ENCODE measurements around the gene BAIAP2.
A peak's percentile ranks its signal among the peaks of the same experiment; 100 is the strongest.

Gene BAIAP2

DNA sequence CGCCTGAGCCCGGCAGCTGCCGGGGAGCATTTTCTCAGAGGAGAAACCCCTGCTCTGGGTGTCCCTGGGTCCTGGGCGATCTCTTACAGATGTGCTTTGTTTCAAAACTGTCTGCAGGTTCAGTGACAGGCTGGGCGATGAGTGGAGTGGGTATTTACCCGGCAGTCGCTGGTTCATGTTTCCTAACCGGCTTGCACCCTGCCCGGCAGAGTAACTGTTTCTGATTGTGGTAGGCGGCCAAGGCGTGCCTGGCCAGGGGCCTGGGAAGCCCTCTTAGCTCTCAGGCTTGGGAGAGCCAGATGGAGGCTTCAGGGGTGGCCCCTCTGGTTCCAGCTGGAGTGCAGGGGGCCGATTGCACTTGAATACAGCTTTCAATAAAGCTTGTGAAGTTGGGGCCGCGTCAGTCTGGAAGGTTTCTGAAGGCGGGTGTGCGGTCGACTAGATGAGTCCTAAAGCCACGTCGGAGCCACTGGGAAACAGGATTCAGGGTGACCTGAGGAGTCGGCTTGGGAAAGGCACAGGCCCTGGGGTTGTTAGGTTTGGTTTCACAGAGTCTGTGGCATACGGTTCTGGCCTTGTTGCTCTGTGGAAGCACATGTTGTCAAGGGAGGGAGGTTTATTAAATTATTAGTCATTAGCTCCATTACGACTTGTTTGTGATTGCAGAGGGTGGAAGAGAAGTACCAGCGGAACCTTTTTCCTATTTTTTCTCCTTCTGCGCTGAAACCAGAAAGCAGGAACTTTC, 1.4 kb downstream of the BAIAP2 start:
- DNase-seq = peak in 1 of 56 donors; percentile 38

DNA sequence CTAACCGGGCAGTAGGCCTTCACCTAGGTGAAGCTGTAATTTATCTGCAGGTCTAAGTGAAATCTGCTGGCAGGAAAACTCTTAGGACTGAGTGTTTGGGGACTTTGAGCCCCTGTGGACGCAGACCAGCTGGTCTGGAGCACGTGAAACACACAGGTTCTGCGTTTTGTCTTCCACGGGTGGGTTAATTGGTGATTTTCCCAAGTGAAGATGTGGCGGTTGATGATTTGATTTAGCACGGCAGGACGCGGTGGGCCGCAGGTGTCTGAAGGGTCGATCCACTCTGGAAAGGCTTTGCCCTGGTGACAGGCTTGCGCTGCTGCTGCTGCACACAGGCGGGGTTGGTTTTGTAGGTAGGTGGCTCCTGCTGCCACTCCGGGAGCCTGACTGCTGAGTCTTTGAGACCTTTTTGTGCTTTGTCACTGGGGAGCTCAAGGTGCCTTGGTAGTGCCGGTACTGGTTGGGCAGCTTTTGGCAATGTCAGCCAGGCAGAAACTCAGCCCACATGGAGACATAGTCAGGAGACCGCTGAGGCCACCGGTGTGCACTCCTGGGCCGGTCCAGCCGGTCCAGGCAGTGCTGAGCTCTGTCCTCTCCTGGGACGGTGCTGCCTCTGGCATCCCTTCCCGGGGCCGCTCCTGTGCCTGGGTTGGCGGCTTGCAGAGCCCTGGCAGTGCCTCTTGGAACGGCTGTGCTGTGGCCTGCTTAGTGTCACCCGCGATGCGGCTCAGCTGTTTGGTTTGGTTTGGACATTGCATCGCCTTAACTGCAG, 2.3 kb downstream of the BAIAP2 start:
- DNase-seq = peak in 2 of 56 donors; percentile 42 to 63

DNA sequence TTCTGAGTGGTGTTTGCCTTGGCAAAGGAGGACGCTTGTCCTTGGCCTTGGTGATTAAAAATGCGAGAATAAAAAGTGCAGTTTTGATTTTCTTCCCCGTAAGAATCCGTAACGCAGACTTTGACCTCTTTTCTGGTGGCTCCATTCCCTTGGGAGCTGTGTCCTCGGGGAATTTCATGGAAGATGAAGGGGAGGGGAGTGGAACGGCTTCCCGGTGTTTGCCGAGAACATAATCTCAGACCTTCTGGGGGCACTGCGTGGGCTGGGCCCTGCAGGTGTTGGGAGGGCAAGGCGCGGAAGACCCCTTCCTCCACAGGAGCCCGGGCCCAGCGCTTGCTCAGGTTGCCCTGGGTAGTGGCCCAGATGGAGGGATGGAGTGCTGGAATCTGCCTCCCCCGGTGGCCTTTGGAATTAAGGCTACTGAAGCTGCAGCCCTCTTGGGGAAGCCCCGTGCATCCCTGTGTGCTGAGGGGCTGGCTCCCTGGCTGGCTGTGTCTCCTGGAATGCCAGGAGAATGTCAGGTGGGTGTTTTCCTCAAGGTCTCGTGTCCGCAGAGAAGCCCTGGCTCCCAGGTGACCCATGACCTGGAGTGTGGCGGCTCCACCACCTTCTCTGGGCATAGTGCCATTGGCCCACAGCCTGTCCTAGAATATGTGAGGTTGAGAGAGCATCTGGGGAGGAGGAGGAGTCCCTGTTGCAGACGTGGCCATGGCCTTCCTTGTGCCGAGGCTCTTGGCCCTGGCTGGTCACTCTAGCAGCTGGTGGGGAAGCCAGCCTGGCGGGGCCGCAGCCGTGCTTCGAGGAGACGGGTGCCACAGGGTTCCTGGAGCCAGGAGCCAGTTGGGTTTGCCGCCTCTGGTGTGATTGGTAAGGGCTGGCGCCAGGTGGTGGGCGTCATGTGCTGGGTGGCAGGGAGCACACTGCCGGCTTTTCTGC, 3.1 kb downstream of the BAIAP2 start:
- no peak for DNase-seq

DNA sequence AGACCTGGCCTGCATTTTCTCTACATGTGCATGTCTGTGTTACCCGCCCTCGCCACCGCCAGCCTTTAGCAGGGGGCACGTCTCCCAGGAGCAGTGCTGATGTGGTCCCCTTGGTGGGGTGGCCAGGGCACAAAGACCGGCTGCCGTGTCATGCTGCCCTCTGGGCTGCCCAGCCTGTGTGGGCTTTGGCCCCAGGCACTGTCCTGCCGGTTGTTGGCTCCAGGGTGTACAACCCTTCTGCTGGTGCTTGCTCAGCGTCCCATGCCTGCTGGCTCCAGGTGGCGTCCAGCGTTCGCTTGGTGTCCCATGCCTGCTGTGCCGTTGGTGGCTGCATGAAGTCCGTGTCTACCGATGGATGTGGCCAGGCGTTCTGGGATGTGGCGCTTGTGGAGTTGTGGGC, 4.1 kb downstream of the BAIAP2 start:
- DNase-seq = no peak

DNA sequence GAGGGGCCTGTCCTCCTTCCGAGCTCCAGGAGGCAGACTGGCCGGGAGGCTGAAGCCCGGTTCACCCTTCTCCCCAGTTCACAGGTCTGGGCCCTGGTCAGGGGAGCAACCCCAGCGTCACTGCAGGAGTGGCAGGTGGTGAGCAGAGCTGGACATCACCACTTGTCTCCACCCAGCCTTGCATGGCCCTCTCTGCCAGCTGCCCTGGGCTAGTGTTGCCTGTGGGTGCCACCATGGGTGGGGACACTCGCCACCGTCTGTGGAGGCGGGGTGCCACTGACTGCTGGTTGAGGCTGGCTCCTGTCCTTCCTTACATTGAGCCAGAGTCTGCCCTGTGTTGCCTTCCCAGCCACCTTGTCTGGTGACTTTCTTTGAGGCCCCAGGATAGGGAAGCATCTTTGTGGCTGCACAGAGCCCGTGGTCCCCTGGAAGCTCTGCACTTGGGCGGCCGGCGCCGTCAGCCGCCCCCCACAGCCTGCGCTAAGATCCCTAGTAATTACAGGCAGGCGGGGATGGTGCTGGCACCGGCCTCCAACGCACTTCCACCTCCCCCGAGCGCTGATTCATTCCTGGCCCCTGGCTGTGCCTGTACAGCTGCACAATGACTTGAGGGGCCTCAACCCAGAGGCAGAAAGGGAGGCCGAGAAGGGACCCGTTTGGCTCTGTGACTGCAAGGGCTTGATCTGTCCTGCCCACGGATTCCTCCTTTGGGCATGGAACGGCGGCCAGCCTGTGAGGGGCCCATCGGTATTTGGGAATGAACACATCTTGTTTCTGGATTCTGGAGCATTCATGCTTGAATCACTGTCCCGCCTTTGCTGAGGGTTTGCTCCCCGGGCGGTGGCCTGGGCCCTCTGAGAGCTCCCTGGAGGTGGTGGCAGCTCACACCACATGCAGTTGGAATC, 5.2 kb downstream of the BAIAP2 start:
- peak in 1 of 56 donors; percentile 53 for DNase-seq

DNA sequence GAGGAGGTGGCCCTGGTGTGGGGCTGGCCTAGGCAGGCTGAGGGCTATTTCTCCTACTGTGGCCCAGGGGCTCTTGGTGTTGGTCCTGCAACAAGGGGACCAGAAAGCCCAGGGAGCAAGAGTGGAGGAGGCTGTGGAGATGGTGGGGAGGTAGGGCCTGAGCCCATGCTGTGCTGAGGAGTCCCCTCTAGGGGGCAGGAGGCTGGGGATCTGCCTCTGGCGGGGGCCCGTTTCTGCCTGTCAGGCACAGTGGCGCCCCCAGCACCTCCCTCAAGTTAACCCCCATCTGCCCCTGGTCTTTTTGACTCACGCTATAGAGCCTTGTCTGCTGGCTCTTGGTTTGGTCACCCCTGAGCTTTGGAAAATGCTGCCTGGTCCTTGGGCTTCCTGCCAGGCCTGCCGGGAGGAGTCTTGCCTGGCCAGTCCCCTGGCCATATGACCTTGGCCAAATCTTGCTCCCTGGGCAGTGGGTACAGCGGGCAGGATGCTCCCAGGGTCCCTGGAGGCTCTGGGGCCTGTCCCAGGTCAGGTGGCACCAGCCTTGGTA, 5.9 kb downstream of the BAIAP2 start:
- no peak for DNase-seq

DNA sequence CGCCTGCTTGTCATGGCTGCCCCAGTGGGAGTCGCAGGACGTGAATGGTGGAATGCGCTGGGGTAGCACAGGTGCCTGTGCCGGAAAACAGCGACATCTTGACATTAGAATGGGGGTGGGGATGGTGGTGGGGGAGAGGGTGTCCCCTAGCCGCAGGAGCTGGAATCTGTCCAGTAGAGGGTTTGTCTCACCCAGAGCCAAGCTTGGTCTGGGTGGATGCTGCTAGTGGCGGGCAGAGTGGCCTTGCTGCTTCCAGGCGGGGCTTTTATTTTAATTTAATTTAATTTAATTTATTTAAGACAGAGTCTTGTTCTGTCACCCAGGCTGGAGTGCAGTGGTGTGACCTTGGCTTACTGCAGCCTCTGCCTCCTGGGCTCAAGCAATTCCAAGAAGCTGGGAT, 7.7 kb downstream of the BAIAP2 start:
- DNase-seq = no peak

DNA sequence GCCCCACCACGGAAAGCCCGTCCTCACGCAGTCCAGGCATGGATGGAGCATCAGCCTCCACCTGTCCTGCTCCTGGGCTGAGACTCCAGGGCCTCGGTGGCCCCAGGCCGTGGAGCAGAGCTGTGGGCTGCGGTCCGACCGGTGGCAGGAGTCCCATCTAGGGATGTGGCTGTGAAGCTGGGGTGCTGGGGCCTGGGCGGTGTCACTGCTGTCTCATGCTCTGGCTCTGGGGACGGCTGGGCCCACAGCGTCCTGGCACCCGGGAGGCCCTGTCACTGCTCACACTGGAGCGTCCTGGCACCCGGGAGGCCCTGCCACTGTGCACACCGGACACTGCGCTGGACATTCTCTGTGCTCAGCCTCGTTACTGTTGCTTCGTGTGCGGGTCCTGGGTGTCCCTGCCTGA, 8.4 kb downstream of the BAIAP2 start:
- no peak for DNase-seq

DNA sequence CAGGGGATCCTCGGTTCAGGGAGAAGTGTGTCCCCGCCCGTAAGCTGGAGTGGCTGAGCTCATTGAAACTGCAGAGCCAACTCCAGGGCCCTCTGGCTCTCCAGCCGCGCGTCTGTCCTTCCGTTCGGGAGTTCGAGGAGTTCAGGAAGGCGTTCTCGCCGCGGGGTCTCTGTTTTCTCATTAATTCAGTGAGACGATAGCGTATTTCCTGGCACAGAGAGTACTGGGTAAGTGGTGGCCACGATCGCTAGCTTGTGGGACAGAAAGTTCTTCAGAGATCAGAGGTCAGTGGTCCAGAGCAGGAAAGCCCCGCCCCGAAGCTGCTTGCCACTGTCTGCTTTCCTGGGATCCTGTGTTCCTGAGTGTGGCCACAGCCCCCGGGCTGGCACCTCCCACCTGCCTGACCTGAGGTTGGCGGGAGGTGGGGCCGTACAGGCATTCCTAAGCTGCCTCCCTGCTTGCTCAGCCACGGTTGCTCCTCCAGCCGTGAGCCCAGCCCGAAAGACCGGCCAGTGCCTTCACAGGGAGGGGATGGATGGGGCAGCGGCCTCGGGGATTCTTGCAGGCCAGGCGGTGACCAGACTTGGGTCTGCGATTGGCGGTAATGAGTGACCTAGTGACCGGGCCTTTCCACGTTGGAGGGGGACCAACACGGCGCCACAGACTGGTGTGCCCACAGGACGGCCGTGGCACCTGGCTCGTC, 8.9 kb downstream of the BAIAP2 start:
- no peak for DNase-seq

DNA sequence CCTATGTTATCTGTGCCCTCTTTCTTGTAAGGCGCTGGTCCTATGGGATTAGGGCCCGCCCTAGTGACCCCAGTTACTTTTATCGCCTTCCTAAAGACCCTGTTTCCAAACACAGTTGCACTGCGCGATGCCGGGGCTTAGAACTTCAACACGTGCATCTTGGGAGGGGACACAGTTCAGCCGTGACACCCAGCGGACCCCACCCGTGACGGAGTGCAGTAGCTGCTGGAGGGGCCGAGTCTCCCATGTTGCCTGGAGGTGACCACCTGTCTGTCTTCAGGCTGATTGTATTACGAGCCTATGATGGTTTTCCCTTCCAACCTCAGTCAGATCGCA, 9.4 kb downstream of the BAIAP2 start:
- DNase-seq = no peak

DNA sequence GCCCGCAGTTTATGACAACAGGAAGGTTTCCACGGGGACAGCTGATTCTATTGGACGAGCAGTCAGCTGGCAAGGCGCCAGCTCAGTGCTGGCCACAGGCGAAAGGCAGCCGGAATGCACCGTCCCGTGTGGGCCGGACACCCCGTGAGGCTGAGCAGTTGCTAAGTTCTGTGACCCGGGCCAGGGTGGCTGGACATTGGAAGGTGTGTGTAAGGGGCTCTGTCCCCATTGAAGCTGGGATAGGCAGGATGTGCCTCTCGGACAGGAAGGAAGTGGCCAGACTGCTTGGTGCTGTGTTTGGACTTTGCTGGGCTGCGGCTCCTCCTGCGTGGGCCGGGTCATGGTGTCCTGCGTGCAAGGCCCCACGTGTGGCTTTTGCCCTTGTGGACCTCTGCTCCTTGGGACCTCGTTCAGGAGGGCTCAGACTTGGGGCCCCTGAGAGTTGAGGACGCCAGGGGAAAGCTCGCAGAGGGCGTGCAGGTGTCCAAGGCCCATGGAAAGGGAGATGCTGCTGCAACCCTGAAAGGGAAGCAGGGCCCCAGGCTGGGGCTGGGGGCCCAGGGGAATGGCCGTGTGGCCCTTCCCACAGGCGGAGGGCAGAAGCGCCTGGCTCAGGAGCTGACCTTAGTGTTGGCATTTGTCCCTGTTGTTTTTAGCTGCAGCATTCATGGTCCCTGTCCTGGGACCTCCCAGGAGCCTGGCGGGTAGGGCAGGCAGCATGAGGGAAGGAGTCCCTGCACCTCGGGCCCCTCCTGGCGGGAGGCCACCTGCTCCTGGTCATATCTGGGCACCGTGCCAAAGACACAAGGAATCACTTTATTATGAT, 10.0 kb downstream of the BAIAP2 start:
- DNase-seq = peak in 23 of 56 donors; percentile 20 to 70 (median 41)

DNA sequence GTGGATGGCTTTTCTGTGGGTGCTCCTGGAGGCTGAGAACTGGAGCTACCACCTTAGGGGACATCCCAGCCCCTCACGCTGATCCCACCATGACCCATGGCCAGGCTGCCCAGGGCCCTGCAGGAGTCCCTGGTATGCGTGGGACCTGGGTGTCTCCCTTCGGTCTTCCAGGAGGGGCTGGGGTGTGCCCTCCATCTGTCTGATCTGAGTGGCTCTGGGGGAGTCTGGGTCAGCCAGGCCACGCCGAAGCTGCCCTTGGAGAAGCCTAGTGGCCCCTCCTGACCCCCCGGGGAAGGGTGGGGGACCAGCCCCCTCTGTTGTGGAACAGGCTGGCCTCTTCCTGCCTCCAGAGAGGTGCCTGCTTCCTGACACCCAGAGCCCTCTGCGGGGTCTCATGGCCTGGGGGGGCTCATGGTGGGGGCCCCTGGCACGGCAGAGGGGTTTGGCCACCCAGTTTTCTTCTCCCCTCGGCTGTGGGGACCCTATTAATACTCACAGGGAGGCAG, 10.7 kb downstream of the BAIAP2 start:
- no peak for DNase-seq

DNA sequence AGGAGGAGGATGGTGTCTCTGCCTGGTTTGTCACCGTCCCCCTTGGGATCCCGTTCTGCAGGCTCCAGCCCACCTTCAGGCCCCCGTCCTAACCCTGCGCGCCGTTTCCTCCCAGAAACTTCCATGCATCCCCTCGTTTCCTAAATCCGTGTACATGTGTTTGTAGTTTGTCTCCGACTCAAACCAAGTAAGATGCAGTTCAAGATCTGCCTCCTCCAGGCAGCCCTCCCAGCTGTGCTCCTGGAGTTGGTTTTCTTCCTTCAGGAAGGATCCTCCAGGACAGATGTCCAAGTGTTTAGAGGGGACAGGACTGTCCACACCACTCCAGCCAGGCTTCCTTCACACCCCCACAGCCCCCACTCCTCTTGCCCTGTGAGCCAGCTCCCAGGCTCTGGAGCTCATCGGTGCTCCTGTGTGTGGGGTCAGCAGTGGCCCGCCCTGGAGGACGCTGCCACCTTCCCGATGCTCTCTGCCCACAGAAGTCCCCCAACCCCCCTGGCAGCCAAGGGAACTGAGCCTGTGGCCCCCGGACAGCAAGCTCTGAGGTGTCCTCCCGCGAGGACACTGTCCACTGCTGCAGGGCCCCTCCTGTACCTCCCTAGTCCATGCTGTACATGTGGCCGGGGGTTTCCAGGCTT, 11.3 kb downstream of the BAIAP2 start:
- no peak for DNase-seq

DNA sequence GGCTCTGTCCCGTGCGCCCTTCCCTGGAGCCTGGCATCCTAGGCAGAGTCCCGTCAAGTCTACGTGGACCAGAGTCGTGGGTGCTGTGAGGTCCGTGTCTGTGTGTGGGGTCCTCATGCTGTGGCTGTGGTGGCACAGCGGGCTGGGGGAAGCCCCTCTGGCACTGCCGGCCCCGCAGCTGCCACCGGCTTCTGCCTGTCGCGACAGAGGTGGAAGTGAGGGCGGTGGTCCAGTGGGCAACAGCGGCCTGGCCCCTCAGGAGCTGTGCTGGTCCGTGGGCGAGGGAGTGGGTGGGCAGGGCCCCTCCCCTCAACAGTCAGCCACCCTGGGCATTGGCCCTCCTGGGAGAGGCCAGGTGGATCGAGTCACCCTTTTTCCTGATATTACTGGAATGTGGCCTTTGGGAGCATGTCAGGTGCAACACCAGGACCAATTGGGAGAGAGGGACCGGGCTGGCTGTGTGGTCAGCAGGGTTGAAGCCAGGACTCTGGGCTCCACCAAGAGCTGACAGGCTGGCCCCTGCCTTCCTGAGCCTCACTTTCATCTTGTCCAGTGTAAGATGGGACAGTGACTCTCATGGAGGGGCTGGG, 11.9 kb downstream of the BAIAP2 start:
- DNase-seq = no peak

DNA sequence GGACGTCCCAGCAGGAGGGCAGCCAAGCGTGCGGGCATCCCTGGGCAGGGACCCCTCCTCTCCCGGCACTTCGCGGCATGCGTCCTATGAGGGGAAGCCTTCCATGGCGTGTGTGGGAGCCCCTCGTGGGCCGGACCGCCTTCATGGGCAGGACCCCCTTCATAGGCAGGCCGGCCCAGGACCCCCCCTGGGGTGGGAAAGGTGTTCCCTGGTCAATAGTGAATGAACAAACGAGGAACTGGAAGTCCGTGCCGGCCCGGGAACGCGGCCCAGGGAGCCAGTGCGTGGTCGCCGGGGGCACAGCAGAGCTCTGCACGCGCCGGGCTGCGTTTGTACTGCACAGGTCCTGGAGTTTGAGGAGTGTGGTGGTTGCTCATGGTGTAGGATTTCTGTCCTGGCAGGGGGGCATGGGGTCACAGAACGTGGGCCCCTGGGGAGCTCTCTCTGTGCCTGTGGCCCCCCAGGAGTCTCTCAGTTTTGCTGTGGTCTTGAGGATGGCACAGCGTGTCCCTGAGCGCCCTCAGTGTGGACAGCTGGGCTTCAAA, 13.9 kb downstream of the BAIAP2 start:
- peak in 1 of 56 donors; percentile 36 for DNase-seq

DNA sequence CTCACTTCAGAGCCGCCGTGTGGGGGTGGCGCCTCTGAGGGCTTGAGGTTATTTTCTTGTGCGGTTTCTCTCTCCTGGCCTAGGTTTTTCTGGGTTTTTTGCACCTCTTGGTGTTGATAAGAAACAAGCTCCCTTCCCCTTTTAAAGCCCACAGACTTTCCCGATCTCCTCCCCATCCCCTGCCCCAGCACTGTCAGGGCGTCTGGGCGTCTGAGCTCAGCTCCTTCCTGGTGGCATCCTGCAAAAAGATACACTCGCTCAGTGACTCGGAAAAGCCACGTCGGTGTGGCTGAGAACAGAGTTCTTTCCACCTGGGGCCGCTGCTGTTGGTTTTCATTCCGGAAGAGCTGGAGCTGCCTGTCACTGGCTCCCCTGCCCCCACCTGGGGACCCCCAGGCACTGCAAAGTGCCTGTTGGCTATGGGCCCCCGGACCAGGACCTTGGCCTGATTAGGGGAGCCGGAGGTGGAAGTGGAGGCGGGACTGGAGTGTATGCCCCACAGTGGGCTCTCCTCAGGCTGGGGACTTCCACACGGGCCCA, 14.5 kb downstream of the BAIAP2 start:
- no peak for DNase-seq

DNA sequence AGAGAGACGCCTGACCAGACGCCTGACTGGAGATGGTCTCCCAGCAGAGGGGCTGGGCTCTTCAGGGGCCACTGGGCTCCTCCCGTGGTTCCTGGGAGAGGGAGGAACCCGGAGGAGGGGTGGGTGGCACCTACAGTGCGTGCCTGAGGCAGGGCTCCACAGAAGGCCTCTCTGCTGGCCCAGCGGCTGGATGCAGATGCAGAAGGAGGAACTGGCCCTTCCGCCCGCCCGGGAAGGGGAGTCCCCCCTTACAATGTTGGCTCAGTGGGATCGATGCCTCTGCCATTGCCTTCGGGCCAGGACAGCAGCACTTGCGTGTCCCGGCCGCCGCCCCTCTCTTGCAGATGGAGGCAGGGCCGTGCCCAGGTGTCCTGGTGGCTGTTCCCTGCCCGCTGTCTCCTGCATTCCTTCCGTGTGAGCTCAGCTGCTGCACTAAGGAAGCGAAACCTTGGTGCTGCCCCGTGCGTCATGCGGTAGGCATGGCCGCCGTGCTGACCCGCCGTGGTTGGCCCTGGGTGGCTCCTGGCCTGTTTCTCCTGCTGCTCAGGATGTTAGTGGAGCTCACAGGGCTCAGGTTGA, 15.1 kb downstream of the BAIAP2 start:
- peak in 13 of 56 donors; percentile 18 to 68 (median 43) for DNase-seq

Measured in amygdala (tissue), 56 donors.